ENCODE results near the gene LPP. TPM values are rescaled to one million over a fixed set of nuclear protein-coding genes. Genes with fewer than 3 reads are reported as not detected.

LPP gene
- total RNA-seq, 1 donor = 77.4 TPM

- Histone ChIP-seq H3K79me2 (ENCODE audit: insufficient read depth, low read length) (peaks cover 94% of the 10 kb centered on the region), H2AFZ (ENCODE audit: low read length) (no peak overlapping the region), H3K27ac (ENCODE audit: low read depth, low read length) (no peak overlapping the region), H3K36me3 (ENCODE audit: insufficient read depth, low read length) (no peaks in the 10 kb centered on the region), H3K27me3 (ENCODE audit: insufficient read depth, low read length) (no peaks in the 10 kb centered on the region), H3K4me3 (ENCODE audit: insufficient read depth, low read length) (no peak overlapping the region), H3K9me3 (ENCODE audit: low read depth, low read length) (no peaks in the 10 kb centered on the region), H3K4me2 (ENCODE audit: insufficient read depth, low read length) (no peak overlapping the region), H4K20me1 (ENCODE audit: insufficient read depth, low read length) (peaks cover 36% of the 10 kb centered on the region), H3K4me1 (ENCODE audit: insufficient read depth, low read length) (peaks cover 16% of the 10 kb centered on the region)
- TF ChIP-seq, protein P1, sequence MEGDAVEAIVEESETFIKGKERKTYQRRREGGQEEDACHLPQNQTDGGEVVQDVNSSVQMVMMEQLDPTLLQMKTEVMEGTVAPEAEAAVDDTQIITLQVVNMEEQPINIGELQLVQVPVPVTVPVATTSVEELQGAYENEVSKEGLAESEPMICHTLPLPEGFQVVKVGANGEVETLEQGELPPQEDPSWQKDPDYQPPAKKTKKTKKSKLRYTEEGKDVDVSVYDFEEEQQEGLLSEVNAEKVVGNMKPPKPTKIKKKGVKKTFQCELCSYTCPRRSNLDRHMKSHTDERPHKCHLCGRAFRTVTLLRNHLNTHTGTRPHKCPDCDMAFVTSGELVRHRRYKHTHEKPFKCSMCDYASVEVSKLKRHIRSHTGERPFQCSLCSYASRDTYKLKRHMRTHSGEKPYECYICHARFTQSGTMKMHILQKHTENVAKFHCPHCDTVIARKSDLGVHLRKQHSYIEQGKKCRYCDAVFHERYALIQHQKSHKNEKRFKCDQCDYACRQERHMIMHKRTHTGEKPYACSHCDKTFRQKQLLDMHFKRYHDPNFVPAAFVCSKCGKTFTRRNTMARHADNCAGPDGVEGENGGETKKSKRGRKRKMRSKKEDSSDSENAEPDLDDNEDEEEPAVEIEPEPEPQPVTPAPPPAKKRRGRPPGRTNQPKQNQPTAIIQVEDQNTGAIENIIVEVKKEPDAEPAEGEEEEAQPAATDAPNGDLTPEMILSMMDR (IDR thresholded peaks at IDR 0.05; ENCODE audit: extremely low read depth, low read depth, low read length) = no peak
- DNase-seq (ENCODE audit: insufficient read length, low spot score, missing footprints) = no peak
Measured at GRCh38 chr3:188170461-188171459, 16.8 kb downstream of the LPP start.

- TF ChIP-seq, protein P1 (IDR thresholded peaks at IDR 0.05; ENCODE audit: extremely low read depth, low read depth, low read length) = no peak
- H3K27ac ChIP-seq (ENCODE audit: low read depth, low read length) = no peak overlapping the region
- H3K4me1 ChIP-seq (ENCODE audit: insufficient read depth, low read length) = peaks cover 16% of the 10 kb centered on the region
- H3K9me3 ChIP-seq (ENCODE audit: low read depth, low read length) = no peaks in the 10 kb centered on the region
- no peak for DNase-seq (ENCODE audit: insufficient read length, low spot score, missing footprints)
- H3K4me3 ChIP-seq (ENCODE audit: insufficient read depth, low read length) = no peak overlapping the region
- no peaks in the 10 kb centered on the region for H3K36me3 ChIP-seq (ENCODE audit: insufficient read depth, low read length)
- H4K20me1 ChIP-seq (ENCODE audit: insufficient read depth, low read length) = peaks cover 36% of the 10 kb centered on the region
- H2AFZ ChIP-seq (ENCODE audit: low read length) = no peak overlapping the region
- H3K79me2 ChIP-seq (ENCODE audit: insufficient read depth, low read length) = peaks cover 94% of the 10 kb centered on the region
- no peak overlapping the region for H3K4me2 ChIP-seq (ENCODE audit: insufficient read depth, low read length)
- H3K27me3 ChIP-seq (ENCODE audit: insufficient read depth, low read length) = no peaks in the 10 kb centered on the region
Measured at GRCh38 chr3:188171682-188172467, 17.9 kb downstream of the LPP start.

GRCh38 chr3:188174317-188175044 is 20.5 kb downstream of the LPP start:
- Histone ChIP-seq H3K4me1 (ENCODE audit: insufficient read depth, low read length) (peaks cover 22% of the 10 kb centered on the region), H3K79me2 (ENCODE audit: insufficient read depth, low read length) (peaks cover 92% of the 10 kb centered on the region), H3K4me2 (ENCODE audit: insufficient read depth, low read length) (no peak overlapping the region), H3K27me3 (ENCODE audit: insufficient read depth, low read length) (no peaks in the 10 kb centered on the region), H3K4me3 (ENCODE audit: insufficient read depth, low read length) (no peak overlapping the region), H3K9me3 (ENCODE audit: low read depth, low read length) (no peaks in the 10 kb centered on the region), H3K36me3 (ENCODE audit: insufficient read depth, low read length) (peaks cover 7% of the 10 kb centered on the region), H2AFZ (ENCODE audit: low read length) (no peak overlapping the region), H3K27ac (ENCODE audit: low read depth, low read length) (no peak overlapping the region), H4K20me1 (ENCODE audit: insufficient read depth, low read length) (peaks cover 45% of the 10 kb centered on the region)
- TF ChIP-seq, protein P1 (IDR thresholded peaks at IDR 0.05; ENCODE audit: extremely low read depth, low read depth, low read length) = no peak
- no peak for DNase-seq (ENCODE audit: insufficient read length, low spot score, missing footprints)
